GM21619 (cell line): Measurements from ENCODE around the gene UMOD.

Source experiments
- ATAC-seq: cut with Tn5 transposase; IDR thresholded peaks from one replicate; pipeline ENCODE4 v1.9.1; 2021; ENCODE audit not compliant: unreplicated experiment

The UMOD gene

DNA sequence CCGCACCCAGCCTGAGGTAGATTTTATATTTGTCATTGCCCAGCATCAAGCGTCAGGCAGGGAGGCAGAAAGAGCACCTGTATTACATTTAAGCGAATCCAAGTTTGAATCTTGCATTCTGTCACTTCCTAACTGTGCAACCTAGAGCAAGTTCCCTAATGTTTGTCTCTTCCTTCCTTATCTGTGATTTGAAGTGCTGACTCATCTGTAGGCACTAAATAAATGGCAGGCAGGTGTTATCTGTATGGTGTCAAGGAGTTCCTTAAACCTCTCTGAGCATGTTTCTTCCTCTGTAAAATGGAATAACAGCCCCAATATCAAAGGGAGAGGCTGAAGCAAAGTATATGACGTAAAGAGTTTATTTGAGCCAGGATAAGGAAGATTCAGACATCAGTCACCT is 49.5 kb downstream of the UMOD start:
- no peak for ATAC-seq

DNA sequence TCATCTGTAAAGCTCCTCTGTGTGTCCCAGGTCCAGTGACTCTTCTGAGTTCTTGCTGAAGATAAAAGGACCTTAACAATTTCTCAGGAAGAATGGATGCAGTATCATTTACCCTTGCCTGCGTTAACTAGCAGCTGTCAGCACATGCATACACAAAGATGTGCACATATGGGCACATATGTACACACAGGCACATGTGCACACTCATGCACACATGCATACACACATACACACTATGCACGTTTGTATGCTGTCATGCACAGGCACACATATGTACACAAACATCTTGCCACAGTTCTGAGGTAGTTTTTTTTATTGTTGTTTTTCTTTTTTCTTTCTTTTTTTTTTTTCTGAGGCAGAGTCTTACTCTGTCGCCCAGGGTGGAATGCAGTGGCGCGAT is 50.1 kb downstream of the UMOD start:
- no peak for ATAC-seq

DNA sequence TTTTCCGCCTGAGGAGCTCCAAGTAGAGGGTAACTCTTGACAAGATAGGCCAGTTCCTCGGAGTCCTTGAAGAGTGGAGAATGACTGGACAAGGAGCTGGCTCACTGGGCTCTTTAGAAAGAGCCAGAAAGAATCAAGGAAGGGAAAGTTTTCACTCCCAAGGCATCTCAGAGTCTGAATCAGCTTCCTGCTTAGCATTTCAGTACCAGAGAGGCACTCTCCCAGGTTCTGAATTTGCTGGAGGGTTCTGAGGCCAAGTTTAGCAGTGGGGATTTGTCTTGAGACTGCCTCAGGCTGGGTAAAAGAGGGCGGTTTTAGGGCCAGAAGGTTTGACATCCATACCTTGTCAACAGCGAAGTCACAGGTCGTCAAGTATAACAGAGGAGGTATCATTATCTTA is 50.7 kb downstream of the UMOD start:
- no peak for ATAC-seq

DNA sequence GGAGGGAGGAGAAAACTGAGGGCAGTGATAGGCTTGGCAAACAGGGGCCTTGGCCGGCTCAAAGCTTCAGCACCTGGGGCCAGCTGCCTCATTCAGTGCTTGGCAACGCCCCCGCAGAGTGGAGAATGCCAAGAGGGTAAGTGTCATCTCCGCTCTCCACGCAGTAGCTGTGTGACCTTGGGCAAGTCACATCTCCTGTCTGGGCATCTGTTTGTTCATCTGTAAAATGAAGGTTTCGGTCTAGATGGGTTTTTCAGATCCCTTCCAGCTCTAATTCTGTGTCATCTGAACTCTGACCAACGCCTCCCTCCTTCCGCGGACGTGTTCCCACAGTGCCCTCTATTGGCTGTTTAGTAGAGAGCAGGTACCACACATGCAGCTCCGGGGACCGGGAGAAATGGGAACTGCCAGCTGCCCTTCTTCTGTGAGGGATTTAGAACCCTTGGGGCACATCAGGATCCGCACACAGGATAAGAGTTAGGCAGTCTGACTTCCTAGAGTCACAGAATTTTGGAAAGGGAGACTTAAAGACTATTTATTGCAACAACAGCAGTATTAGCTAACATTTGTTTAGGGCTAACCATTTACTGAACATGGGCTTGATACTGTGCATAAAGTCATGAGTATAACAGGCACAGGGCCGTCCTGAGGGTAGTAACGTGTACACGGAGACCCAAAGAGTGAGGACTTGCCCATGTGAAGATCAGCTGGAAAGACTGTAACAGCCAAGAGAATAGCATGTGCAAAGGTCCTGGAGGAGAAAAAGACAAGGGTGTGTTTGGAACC is 52.0 kb downstream of the UMOD start:
- ATAC-seq: no peak

DNA sequence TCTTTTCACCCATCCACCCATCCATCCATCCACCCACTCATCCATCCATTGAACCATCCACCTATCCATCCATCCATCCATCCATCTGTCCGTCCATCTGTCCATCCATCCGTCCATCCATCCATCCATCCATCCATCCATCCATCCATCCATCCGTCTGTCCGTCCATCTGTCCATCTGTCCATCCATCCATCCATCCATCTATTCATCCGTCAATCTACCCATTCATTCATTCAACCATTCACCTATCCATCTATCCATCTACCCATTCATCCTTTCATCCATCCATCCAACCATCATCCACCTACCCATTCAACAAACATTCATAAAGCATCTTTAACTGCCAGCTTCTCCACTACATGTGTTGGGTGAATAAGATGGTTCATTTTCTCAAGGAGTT is 54.1 kb downstream of the UMOD start:
- ATAC-seq: no peak

DNA sequence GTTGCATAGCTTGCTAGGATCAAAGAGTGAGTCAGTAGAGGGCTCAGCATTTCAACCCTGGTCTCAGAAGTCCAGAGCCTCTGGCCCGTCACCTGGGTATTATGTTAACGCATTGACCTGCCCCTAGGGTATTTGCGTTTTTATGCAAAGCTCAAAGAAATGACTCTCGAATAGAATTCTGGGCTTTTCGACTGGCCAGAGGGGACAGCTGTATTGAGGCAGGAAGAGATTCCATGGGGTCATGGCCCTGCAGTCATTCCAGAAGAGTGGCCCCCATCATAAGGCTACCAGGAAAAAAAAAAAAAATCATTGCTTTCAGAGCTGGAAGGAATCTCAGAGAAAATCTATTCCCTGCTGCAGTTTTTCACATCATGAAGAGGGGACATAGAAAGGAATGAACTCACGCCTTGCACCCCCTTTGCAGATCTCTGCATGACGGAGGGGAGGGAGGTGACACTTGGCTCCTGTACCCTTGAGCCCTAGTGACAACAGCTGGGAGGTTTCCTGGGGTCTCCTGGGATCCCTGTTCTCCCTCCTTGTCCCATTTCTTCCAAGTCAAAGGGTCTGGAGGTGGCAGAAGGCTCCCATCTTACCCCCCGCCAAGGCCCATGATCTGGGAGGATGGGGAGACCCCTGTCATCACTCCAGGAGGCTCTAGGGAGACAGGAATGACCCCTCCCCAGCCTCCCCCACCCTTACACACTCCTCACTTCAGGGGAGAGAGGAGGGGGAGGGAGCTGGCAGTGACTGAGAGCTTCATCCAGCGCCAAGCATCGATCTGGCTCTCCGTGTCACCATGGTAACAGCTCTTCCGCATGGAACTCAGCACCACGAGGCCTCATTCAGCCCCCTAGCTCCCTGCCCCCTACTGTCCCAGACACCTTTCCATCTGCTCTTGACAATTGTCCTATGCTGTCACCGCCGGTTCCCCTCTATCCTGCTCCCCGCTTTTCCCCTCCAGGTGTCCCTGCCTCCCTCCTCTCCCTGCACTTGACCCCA is 61.0 kb downstream of the UMOD start:
- ATAC-seq: no peak

DNA sequence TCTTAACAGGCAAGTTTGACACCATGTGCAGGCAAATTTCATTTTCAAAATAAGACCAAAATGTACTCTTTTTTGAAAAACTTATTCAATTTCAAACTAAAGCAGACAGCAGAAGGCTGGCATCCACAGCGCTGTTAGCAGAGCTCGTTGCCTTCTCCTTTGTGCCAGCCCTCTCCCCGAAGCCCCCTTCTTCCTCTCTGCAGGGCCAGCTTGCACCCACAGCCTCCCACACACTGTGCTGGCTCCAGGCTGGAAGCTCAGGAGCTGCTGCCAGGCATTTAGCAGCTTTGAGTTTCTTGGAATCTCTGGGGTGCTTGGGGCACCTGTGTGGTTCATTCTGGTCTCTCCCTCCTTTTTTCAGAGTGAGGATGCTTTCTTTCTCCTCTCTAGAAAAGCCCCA is 62.9 kb downstream of the UMOD start:
- no peak for ATAC-seq

DNA sequence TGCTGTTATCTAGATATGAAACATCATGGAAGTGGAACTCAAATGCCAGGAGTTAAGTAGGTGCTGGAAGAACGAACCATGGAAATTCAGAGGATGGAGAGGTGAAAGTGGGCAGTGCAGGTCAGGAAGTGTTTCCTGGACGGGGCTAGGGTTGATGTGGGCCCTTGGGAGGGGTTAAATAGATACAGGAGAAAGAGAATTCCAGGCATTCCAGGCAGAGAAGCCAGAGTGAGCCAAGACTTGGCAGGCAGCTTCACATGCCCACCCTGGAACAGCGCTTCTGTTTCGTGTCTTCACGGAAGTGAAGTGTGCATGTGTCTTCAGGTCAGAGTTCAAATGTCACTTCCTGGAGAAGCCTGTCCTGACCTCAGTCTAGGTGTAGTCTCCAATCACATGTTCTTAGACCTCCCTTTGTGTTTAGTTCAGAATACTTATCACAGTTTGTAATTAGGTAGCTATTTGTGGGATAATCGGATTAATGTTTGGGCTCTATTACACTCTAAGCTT is 66.5 kb downstream of the UMOD start:
- ATAC-seq: no peak
